Kidney tubule cell (primary cell): ENCODE data around the gene LILRA5.
A peak's percentile ranks its signal among the peaks of the same experiment; 100 is the strongest.
"Not testable (repeated sequence)": the region's sequence is repeated elsewhere in the genome, so short reads cannot be mapped to it uniquely, and the experiment has no call there.

Experiments
- DNase-seq: peaks from one replicate; pipeline ENCODE4 v3.0.0-alpha.2; 2018; ENCODE audit warnings: low spot score

The LILRA5 gene

GRCh38 chr19:54333586-54334298 lies 20.8 kb upstream of the LILRA5 start:
- no peak for DNase-seq

DNA sequence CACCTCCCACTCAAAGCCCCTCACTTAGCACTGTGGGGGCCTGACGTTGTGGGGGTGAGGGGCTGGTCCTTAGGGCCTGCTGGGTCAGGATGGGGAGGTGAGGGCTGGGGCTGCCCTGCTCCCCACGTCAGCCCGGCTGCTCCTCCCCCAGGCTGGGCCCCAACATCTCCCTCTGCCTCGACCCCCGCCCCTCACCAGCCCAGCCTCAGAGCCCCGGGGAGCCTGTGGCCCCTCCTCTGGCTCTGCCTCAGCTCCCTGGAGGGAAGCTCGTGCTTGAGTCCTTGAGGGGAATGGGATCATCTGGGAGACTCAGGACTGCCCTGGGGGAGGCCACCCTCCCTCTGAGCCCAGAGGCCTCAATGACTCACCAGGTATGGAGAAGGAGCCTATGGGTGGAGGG lies 19.2 kb upstream of the LILRA5 start:
- no peak for DNase-seq

GRCh38 chr19:54331626-54332025 lies 18.7 kb upstream of the LILRA5 start:
- no peak for DNase-seq

DNA sequence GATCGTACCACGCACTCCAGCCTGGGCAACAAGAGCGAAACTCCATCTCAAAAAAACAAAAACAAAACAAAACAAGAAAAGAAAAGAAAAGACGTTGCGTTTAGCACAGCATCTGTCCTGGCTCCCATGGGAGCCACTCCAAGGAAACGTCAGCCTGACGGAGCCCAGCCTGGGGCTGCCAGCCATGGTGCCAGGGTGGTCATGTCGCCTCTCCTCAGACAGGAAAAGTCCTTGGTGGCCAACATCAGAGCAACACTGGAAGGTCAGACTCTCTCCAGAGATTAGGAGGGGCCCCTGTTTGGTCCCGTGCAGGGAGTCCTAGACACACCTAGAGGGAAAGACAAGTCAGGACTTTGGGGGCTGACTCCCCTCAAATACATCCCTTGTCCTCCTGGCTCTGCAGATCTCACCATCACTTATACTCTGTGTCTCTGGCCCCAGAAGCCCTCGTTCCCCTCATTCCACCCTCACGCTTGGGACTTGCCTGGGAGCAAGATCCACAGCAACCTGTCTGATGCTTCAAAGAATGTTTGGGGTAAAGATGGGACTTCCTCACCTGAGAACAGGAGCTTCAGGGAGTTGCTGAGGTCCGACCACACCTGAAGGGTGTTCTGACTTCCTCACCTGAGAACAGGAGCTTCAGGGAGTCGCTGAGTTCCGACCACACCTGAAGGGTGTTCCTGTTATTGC lies 16.7 kb upstream of the LILRA5 start:
- no peak for DNase-seq

- not testable (repeated sequence) for DNase-seq
Measured at GRCh38 chr19:54328781-54329180, 15.8 kb upstream of the LILRA5 start.

- no peak for DNase-seq
Measured at GRCh38 chr19:54325631-54326030, 12.7 kb upstream of the LILRA5 start.

GRCh38 chr19:54325194-54325621 lies 12.2 kb upstream of the LILRA5 start:
- DNase-seq = peak; percentile 39

DNA sequence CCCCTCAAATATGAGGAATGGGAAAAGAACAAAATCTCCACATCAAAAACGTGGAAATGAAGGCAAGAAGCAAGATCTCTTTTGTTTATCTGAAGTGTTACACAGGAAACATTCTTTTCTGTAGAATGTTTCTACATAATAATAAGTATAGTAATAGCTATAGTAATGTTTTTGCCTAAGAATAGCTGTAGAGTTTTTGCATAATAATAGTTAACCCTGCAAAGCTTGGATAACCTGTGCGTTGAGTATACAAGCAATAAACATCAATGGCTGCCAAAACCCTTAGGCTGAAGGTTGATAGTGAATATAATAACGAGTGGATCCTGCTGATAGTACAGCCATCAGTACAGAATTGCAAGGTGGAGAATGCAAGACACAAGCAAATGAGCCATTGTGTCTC lies 11.1 kb upstream of the LILRA5 start:
- DNase-seq = no peak

GRCh38 chr19:54322934-54323333 lies 10.0 kb upstream of the LILRA5 start:
- not testable (repeated sequence) for DNase-seq

DNA sequence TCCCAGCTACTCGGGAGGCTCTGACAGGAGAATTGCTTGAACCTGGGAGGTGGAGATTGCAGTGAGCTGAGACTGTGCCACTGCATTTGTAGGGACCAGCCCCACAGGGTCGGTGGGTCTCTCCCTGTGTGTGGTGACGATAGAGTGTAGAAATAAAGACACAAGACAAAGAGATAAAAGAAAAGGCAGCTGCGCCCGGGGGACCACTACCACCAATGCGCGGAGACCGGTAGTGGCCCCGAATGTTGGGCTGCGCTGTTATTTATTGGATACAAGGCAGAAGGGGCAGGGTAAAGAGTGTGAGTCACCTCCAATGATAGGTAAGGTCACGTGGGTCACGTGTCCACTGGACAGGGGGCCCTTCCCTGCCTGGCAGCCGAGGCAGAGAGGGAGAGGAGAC lies 9.3 kb upstream of the LILRA5 start:
- not testable (repeated sequence) for DNase-seq

GRCh38 chr19:54319892-54320670 lies 7.1 kb upstream of the LILRA5 start:
- DNase-seq = no peak

- no peak for DNase-seq
Measured at GRCh38 chr19:54319049-54319448, 6.1 kb upstream of the LILRA5 start.

DNA sequence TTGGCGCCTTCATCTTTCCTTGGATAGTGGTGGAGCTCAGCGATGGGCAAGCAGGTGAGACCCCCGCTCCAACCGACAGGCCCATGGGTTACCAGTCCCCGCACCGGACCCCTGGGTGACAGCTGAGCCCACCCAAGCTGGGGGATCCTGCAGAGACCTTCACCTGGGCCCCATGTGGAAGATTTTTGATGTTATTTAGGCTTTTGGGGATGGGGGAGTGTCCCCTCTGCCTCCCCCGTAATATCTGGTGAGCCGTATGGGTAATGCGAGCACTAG lies 4.9 kb upstream of the LILRA5 start:
- no peak for DNase-seq

DNA sequence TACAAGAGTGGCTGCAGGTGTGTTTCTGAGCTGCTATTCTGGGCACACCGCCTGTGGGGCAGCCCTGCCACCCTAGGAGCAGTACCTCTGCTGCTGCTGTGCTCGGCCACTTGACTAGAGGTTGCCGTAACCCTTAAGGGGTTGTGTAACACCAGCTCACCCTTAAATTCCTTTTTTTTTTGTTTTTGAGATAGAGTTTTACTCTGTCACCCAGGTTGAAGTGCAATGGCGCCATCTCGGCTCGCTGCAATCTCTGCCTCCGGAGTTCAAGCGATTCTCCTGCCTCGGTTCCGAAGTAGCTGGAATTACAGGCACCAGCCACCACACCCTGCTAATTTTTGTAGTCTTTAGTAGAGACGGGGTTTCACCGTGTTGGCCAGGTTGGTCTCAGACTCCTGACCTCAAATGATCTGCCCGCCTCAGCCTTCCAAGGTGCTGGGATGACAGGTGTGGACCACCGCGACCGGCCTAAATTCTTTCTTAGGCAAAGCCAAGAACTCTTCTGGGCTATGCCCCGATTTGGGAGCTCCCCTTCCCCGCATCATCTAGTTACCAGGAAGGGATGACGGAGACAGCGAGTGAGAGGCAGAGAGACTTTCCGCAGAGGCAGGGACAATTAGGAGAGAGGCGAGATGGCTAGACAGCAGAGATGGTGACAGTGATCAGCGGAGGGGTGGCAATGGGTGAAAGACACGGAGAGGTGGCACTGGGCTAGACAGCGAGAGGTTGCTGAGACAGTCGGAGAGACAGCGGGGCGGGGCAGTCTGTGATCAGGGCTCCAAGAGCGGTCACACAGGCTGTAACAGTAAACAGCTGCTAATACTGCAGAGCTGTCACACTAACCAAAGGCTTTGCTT lies 4.4 kb upstream of the LILRA5 start:
- DNase-seq = no peak

DNA sequence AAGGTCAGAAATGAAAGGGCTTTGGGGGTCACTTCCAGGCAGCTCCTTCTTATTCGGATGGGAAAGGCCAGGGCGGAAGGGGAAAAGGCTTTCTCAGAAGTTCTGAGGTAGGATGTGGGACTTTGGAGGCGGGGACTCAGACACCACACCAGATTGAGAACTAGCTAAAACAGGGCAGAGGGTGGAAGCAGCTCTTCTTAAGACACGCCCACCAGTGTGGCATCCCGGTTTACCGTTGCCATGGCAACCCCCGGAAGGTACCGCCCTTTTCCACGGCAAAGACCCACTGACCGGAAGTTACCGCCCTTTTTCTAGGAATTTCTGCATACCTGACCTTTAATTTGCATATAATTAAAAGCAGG lies 3.8 kb upstream of the LILRA5 start:
- no peak for DNase-seq

- no peak for DNase-seq
Measured at GRCh38 chr19:54315956-54316355, 3.0 kb upstream of the LILRA5 start.

- DNase-seq = no peak
Measured at GRCh38 chr19:54312011-54312410, 955 bp downstream of the LILRA5 start.

GRCh38 chr19:54311486-54311885 lies 1.5 kb downstream of the LILRA5 start:
- DNase-seq = no peak

DNA sequence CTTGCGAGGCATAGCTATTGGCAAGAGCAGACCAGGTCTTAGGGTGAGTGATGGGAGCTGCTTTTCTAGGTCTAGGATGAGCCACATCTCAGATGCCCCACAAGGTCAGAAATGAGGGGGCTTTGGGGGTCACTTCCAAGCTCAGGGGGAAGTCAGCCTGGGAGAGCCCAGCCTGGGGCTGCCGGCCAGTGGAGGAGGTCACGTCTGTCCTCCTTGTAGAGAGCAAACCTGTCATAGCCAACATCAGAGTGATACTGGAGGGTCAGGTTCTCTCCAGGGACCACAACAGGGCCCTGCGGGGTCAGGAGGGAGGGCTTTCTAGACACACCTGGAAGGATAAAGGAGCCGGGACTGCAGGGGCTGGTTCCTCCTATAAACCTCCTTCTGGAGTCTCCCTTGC lies 2.4 kb downstream of the LILRA5 start:
- DNase-seq = no peak

DNA sequence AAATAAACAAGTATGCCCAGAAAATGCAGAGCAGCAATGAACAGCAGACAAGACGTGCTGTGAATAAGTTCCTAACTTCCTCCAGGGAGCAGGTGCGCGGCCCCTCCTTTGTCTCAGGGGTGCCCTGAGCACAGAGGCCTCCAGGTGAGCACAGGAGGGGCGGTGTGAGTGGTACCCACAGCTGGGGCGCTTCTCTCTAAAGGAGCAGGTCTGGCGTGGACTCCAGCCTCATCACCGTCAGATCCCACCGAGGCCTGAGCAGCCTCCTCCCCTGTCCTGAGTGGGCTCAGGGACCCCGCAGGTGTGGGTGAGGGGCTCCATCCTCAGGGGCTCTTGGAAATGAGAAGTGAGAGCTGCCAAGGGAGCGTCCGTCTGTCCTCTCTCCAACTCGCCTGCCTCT lies 3.2 kb downstream of the LILRA5 start:
- no peak for DNase-seq

DNA sequence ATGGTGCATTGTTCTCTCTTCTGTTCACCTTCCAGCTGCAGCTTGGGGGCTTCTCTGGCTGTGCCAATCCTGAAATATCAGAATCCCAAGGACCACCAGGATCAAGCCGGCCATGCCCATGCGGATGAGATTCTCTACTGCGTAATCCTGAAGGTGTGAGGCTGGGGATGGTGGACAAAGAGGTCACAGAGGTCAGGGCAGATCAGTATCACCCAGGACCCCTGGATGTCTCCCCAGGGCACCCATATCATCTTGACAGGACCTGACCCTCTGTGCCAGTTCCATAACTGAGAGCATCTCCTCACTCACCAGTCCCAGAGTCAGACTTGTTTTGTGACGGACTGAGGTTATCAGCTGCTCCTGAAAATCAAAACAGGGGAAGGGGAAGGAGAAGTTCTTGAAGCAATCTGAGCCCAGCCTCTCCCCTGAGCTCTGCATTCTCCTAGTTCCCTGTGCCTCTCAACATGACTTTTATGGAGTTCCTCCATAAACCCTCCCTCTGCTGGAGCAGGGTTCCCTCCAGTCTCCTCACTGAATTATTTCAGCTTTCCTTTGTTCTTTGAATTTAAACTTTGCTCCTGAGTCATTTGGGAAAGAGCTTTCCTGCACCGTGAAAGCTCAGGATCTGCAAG lies 5.5 kb downstream of the LILRA5 start:
- DNase-seq = no peak

GRCh38 chr19:54305141-54305540 lies 7.8 kb downstream of the LILRA5 start:
- DNase-seq = no peak
